GM19193 (cell line): Measurements from ENCODE around the gene NADK2.

Experiments
- POLR2A ChIP-seq: IDR thresholded peaks from 4 replicates; pipeline ENCODE4 v1.6.1; 2011; ENCODE audit not compliant: insufficient read depth, insufficient read length; ENCODE audit errors: extremely low read depth

Gene NADK2

DNA sequence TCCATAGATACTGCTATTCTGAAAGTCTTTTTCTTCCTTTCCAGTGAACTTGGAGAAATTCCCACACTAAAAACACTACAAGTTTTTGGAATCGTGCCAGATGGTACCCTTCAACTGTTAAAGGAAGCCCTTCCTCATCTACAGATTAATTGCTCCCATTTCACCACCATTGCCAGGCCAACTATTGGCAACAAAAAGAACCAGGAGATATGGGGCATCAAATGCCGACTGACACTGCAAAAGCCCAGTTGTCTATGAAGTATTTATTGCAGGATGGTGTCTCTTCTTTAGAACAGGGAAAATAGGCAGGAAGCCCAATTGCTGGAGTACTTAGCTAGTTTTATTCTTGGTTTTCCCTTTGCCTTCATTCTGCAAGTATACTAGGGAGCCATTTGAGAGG, 60.0 kb downstream of the NADK2 start:
- TF ChIP-seq POLR2A, result no peak

DNA sequence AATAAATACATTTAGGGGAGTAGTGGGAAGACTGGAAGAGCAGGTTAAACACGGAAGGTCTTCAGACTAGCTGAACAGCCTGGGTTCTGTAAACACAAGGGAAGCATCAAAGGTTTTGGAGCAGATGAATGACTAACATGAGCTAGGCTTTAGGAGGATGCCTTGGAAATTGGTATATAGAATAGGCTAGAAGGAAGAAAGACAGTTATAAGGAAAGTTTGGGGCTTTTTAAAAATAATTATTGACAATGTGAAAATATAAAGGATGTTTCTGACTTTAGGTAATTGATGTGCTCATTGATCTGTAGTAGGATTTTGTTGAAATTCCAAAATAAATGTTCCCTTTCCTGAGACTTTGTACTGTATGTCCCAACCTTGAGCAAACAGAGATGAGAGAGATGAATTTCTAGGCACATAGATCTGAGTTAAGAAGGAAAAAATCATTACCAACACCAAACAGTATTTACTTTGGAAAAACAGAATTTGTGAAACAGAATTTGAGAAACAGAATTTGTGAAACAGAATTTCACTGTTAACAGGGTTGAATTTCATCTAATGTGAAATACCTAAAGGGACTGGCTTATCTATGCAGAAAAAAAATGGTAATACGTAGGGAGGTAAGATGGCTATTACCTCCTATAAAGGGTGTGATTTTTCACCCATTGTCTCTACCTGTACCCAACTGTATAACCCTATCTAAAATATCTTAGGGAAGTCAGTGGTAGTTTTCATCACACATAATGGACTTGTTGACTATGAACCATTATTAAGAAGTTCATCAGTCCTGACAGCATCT, 61.0 kb downstream of the NADK2 start:
- no peak for TF ChIP-seq POLR2A

- no peak for TF ChIP-seq POLR2A
These were observed 61.8 kb downstream of the NADK2 start for GRCh38 chr5:36179950-36180349.

GRCh38 chr5:36178524-36178890, 63.2 kb downstream of the NADK2 start:
- no peak for TF ChIP-seq POLR2A

GRCh38 chr5:36177715-36178523, 63.8 kb downstream of the NADK2 start:
- no peak for TF ChIP-seq POLR2A

GRCh38 chr5:36177154-36177553, 64.6 kb downstream of the NADK2 start:
- TF ChIP-seq POLR2A, result no peak

- no peak for TF ChIP-seq POLR2A
These were observed 66.7 kb downstream of the NADK2 start for GRCh38 chr5:36175043-36175442.

- no peak for TF ChIP-seq POLR2A
These were observed 67.6 kb downstream of the NADK2 start for GRCh38 chr5:36174119-36174518.

DNA sequence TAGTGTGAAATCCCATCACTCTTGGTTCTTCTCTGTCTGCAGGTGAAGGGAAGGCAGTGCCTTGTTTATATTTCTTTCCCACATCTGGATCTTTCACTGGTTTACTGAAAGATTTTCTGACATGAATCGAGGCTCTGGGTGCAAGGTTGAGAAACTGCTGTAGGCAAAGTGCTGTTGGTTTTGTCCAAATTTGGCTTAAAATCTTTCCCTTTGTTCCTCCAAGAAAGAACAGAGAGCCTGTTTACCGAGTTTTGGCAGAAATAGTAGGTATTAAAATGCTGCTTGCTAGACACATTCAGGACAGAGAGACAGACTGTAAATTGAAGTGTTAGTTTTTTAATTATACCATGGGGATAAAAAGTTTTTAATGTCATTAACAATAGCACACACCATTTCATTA, 68.3 kb downstream of the NADK2 start:
- no peak for TF ChIP-seq POLR2A

- TF ChIP-seq POLR2A, result no peak
These were observed 69.1 kb downstream of the NADK2 start for GRCh38 chr5:36172599-36172998.

GRCh38 chr5:36170832-36171424, 70.8 kb downstream of the NADK2 start:
- no peak for TF ChIP-seq POLR2A

DNA sequence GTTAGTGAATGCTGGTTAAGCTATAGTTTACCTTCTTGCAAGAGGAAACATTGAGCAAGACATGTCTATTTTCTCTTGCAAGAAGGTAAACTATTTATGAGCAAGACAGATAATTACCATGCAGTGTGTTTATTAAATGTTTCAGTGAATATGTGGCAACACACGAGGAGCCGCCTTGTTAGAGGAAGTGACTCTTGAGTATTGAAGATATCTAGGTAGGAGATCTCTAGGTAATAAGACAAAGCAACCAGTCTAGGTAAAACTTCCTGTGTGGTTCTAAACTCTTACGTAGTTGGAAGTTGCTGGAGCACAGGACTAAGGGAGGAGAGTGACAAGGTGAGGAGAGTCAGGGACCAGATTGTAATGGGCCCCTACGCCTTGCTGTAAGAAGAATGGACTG, 73.0 kb downstream of the NADK2 start:
- TF ChIP-seq POLR2A, result no peak

DNA sequence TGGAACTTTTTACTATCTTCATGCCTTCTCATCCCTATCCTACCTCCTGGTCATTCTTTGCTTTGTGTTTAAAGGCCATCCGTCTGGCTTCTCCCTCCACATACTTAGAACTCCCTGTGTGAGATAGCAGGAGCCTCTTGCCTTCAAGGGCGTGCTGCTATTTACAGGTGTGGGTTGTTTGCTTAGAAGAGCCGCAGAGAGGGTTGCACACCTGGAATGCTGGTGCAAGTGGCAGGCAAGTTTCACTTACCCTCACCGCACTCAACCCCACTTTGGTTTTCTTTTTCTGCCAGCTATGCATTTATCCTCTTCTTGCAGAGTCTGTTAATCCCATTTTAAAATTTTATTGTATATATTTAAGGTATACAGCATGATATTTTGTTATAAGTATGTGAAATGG, 77.3 kb downstream of the NADK2 start:
- TF ChIP-seq POLR2A, result no peak

GRCh38 chr5:36162810-36163486, 78.8 kb downstream of the NADK2 start:
- no peak for TF ChIP-seq POLR2A

DNA sequence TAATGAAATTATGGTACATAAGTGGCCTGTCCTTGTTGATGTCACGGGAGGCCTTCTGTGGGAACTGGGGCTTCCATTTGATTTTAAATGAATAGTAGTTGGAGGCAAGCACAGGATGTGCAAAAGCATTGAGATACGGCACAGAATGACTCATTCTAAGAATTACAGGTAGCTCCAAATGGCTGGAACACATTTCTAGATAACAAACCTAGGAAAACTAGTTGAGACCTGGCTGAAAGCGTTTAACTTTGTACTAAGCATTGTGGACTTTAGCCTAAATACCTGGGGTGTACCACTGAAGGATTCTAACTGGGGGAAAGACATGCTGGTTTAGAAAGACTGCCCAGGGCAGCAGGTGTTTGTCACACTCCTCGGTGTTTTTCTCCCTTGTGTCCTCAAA, 80.4 kb downstream of the NADK2 start:
- TF ChIP-seq POLR2A, result no peak
